ENCODE measurements around the gene SLC25A34.

- TF ChIP-seq CTCF (IDR thresholded peaks at IDR 0.05; ENCODE audit: insufficient read depth, low read length): no peak
- TF ChIP-seq POLR2AphosphoS5 (IDR thresholded peaks at IDR 0.05; ENCODE audit: low read depth): no peak
- TF ChIP-seq REST (IDR thresholded peaks at IDR 0.05; ENCODE audit: insufficient replicate concordance, low read depth): no peak
- no peak for TF ChIP-seq SPI1 (IDR thresholded peaks at IDR 0.05; ENCODE audit: borderline replicate concordance, low read depth)
Observed at GRCh38 chr1:15717418-15718125, 18.5 kb upstream of the SLC25A34 start.

All from HL-60 (cell line).